Suprapubic skin (tissue), 4 donors: ENCODE data around the gene ZNF25.

Source experiments
- POLR2A ChIP-seq, 2 donors: fragments of 450-650 bp; IDR thresholded peaks; one replicate each; pipeline ENCODE4 v1.6.1; 2017; ENCODE audit warnings: antibody characterized with exemption in 2 of 2, mild to moderate bottlenecking in 2 of 2, moderate library complexity in 2 of 2
- POLR2AphosphoS5 ChIP-seq, 3 donors: sonication (generic); formaldehyde crosslinking; IDR thresholded peaks; one replicate each; pipeline ENCODE4 v1.6.1; 2017; ENCODE audit warnings: antibody characterized with exemption in 3 of 3
- TF ChIP-seq, protein P1 (sequence below), 2 donors: fragments of 200-600 bp in 1 of 2; fragments of 450-650 bp in 1 of 2; sonication (generic) in 1 of 2; IDR thresholded peaks; one replicate each; pipeline ENCODE4 v1.5.1; 2016 to 2019; ENCODE audit warnings: antibody characterized with exemption in 2 of 2, mild to moderate bottlenecking in 1 of 2, moderate library complexity in 1 of 2

GRCh38 chr10:37952043-37952755 is 24.2 kb downstream of the ZNF25 start:
- TF ChIP-seq, protein P1, sequence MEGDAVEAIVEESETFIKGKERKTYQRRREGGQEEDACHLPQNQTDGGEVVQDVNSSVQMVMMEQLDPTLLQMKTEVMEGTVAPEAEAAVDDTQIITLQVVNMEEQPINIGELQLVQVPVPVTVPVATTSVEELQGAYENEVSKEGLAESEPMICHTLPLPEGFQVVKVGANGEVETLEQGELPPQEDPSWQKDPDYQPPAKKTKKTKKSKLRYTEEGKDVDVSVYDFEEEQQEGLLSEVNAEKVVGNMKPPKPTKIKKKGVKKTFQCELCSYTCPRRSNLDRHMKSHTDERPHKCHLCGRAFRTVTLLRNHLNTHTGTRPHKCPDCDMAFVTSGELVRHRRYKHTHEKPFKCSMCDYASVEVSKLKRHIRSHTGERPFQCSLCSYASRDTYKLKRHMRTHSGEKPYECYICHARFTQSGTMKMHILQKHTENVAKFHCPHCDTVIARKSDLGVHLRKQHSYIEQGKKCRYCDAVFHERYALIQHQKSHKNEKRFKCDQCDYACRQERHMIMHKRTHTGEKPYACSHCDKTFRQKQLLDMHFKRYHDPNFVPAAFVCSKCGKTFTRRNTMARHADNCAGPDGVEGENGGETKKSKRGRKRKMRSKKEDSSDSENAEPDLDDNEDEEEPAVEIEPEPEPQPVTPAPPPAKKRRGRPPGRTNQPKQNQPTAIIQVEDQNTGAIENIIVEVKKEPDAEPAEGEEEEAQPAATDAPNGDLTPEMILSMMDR (IDR thresholded peaks at IDR 0.05): no peak
- TF ChIP-seq POLR2A (IDR thresholded peaks at IDR 0.05) (no peak), POLR2AphosphoS5 (IDR thresholded peaks at IDR 0.05) (no peak)
